Activated CD4-positive, alpha-beta T cell treated with anti-CD3 and anti-CD28 coated beads for 48 hours (primary cell): ENCODE results near the gene USP3.
"Not testable (repeated sequence)": the region's sequence is repeated elsewhere in the genome, so short reads cannot be mapped to it uniquely, and the experiment has no call there.

Experiments used
- DNase-seq: peaks from one replicate; pipeline ENCODE4 v3.0.0-alpha.2; 2020

The USP3 gene

DNA sequence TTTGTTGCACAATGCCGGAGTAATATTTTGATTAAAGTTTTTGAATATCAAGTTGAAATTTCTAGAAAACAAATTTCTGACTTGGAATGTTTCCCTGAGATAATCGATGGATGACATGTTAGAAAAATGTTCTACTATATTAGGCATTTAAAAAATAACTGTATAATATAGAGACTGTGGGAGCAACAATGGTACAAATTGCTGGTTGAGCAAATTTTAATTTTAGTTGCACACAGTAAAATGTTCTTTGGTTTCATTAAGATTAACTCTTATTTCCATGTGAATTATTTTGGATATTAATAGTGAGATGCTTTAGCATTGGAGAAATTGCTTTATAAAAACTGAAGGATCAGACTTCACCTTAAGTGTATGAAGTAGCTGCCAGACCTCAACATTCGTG lies 9.3 kb downstream of the USP3 start:
- DNase-seq: no peak

DNA sequence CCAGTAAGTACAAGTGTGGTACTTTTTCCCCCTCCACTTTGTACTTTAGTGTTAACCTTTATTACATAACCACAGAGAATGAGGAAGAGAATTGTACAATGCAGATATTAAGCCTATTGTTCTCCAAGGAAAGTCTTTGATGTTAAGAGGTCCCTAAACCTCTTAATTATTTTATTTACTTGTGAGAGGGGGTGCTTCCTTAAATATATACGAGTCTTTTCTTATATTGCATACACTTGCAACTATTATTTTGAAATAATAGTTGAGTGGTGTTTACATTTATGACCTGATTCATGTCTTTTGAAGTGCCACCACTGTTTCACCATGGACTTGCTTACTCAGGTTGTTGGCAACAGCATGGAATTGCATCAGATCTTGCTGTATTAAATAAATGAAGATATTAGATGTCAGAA lies 10.1 kb downstream of the USP3 start:
- DNase-seq: no peak

GRCh38 chr15:63517202-63517601 lies 12.8 kb downstream of the USP3 start:
- no peak for DNase-seq

GRCh38 chr15:63517628-63518027 lies 13.2 kb downstream of the USP3 start:
- DNase-seq: no peak

DNA sequence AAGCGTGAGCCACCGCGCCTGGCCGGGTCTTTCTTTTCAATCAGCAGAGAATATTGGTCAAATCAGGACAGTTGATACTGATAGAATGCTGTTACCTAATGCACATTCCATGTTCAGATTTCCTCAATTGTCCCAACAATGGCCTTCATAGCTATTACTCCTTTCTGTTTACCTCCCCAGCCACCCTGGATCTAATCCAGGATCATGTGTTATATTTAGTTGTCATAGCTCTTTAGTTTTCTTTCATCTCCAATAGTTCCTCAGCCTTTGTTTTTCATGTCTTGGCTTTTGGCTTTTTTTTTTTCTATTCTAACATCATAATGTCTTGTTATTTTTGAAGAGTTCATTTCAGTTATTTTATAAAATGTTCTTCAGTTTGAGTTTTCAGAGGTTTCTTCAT lies 14.6 kb downstream of the USP3 start:
- DNase-seq: no peak

- no peak for DNase-seq
Measured at GRCh38 chr15:63519548-63520178, 15.3 kb downstream of the USP3 start.

- DNase-seq: not testable (repeated sequence)
Measured at GRCh38 chr15:63520462-63520861, 16.1 kb downstream of the USP3 start.

DNA sequence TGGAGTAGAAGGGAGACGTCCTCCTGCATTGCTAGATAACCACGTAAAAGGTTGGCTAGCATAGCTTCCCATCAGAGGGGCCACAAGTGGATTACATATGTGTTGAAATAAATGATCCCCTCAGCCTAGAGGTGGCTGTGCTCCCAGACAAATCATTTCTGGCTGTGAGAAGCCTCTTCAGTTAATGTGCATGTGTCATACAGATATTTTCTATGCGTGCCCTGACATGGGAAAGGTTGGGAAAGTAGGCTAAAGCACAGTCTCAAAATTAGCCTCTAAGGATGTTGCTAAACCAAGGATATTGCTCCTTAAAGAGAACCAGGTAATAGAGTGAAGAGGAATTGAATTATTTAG lies 17.8 kb downstream of the USP3 start:
- no peak for DNase-seq

GRCh38 chr15:63523306-63523990 lies 19.1 kb downstream of the USP3 start:
- DNase-seq: no peak

DNA sequence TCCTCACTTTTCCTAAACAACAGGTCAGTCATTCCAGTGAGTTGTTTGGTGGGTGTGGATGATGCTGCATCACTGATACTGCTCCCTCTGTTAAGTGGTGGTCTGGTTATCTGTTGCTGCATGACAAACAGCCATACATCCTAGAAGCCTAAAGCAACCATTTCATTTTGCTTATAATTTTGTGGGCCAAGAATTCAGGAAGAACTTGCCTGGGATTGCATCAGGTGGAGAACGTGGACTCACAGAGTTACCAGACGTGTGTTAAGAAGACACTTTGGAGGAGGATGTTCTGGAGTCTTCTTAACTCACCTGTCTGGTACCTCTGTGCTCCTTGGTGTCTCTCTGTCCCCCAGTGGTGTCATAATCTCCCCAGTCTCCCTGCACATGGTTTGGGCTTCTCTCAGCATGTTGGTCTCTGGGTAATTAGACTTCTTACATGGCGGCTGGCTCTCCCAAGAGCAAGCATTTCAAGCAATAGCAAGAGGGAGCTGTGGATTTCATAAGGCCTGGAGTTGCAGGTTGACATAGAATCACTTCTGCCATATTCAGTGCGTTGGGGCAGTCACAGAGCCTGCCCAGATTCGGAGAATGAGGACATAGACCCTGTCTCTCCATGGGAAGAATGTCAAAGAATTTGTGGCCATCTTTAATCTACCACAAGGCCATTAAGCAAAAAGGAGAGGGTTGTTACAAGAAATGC lies 20.1 kb downstream of the USP3 start:
- DNase-seq: no peak

- no peak for DNase-seq
Measured at GRCh38 chr15:63526401-63526800, 22.0 kb downstream of the USP3 start.

DNA sequence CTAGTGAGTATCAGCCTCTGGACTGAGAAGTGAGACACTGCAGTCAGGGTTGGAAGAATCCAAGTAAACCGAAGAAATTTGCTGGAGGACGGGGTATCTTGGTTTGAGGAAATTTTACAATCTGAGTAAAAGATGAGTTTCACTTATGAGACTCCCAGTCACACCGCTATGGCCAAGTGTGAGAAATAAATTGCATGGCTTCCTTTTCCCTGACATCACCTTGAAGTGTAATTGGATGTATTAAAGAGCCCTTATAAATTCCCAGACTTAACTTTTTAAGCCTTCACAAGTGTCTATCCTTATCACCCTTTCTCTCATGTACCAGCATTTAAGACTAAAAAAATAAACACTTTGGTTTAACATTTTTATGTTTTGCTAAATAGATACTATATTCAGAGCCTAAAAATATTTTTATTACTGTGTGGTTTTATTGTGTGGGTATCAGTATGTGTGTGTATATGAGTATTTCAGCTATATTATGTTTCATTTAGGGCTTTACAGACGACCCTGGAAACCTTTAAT lies 23.8 kb downstream of the USP3 start:
- DNase-seq: no peak

DNA sequence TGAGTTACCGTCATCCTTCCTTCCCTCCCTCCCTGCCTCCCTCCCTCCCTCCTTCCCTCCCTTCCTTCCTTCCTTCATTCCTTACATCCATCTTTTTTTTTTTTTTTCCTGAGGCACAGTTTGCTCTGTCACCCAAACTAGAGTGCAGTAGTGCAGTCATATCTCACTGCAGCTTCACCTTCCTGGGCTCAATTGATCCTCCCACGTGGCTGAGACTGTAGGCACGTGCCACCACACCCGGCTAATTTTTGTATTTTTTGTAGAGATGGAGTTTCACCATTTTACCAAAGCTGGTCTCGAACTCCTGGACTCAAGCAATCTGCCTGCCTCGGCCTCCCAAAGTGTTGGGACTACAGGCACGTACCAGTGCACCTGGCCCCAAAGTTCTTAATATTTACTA lies 25.8 kb downstream of the USP3 start:
- DNase-seq: peak; percentile 42

DNA sequence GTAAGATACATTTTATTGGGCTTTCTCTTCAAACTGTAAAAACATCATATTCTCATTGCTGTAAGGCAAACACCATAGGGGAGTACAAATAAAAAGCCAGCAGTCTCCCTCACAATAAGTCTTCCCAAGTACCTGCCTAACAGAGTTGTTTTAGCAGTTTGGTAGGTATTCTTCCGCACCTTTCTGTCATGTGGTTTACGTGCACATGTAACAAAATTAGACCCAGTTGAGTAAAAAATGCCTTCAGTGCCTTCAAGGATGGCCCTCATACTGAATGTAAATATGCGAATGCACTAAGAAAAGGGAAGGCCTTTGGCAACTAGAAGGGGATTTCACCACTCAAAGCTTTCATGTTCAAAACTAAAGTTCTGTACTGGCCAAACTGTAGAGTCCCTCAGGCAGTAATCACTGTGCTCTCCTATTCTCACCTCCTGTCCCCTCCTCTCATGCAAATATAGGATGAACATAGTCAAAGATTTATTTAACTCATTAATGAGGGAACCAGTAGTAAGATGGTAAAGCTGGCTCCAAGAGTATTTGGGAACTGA lies 26.4 kb downstream of the USP3 start:
- no peak for DNase-seq

GRCh38 chr15:63531586-63531985 lies 27.2 kb downstream of the USP3 start:
- no peak for DNase-seq

GRCh38 chr15:63532307-63532744 lies 27.9 kb downstream of the USP3 start:
- no peak for DNase-seq

DNA sequence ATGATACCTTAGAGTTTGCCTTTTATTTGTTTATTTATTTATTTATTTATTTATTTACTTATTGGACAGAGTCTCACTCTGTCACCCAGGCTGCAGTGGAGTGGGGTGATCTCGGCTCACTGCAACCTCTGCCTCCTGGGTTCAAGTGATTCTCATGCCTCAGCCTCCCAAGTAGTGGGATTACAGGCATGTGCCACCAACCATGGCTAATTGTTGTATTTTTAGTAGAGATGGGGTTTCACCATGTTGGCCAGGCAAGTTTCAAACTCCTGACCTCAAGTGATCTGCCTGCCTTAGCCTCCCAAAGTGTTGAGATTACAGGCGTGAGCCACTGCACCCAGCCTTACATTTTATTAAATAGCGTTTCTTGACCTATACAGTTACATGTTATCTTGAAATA lies 30.5 kb downstream of the USP3 start:
- not testable (repeated sequence) for DNase-seq

- no peak for DNase-seq
Measured at GRCh38 chr15:63535689-63536088, 31.3 kb downstream of the USP3 start.

- no peak for DNase-seq
Measured at GRCh38 chr15:63538876-63539275, 34.5 kb downstream of the USP3 start.

DNA sequence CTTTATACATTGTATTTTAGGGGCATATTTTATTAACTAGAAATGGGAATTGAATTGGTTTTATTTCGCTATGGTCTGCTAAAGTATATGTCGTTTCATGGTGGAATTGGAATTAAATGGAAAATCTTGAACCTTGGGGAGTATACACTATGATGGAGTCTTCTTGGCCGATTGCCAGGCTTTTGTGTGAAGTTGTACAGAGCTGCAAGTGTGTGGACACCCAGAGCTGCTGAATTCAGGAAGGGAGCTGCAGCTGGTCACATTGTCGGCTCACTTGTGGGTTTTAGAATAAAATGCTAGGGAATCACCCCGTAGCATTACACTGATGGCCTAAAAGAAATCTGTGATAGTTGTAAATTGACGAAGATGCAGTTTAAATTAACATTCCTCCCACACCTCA lies 35.1 kb downstream of the USP3 start:
- DNase-seq: no peak

GRCh38 chr15:63539998-63540397 lies 35.6 kb downstream of the USP3 start:
- no peak for DNase-seq

DNA sequence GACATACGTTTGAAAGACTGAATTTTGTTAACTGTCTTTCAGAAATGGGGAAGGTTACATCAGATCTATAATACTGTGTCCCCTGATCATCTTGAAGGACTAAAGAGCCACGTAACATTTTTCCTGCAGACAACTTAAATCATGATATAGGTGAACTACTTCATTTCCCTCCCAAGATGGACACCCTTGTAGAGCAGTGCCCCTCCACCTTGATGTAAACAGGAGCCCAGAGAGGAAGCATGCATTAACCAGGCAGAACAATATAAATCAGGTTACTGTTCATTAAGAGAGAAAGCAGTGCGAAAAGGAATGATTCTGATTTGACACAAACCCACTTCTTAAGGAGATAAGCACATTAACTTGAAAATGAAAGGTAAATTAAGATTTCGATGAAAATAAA lies 36.1 kb downstream of the USP3 start:
- no peak for DNase-seq

DNA sequence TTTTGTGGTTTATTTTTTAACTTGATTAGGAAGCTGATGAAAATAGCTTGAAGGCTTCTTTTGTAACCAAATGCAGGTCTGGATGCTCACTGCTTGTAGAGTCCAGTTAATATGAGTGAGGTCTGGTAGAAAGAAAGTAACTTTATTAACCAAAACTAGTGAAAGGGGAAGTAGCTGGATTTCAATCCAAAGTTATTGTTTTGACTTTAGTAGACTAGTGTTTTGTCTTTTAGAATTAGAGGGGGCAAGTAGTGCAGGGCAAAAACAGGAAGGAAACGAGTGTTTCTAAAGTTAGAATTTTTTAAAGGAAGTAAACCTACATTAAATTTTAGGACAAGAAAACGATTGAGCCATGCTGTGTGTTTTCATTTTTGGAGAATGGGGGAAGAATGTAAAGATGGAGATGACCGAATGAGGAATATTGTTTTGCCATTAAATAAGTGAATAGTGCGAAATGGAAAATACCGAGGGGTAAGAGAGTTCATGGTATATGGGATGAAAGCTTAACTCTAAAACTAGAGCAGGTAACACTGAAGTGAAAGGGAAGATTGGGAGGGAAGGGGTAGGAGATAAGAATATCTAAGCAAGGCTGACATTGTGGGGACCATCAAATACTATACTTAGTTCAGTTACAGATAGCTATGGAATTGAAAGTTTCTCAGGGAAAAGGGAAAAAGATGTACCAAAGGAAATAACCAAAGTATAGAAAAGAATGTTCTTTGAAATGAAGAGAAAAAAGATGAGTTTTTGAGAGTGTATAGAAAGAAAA lies 40.0 kb downstream of the USP3 start:
- DNase-seq: no peak
